ELR (cell line): ENCODE results near the gene CABLES1.
A peak's percentile ranks its signal among the peaks of the same experiment; 100 is the strongest.

Experiments used
- DNase-seq: peaks from one replicate; pipeline ENCODE4 v3.0.0-alpha.2; 2015; ENCODE audit warnings: low read depth

CABLES1 gene

DNA sequence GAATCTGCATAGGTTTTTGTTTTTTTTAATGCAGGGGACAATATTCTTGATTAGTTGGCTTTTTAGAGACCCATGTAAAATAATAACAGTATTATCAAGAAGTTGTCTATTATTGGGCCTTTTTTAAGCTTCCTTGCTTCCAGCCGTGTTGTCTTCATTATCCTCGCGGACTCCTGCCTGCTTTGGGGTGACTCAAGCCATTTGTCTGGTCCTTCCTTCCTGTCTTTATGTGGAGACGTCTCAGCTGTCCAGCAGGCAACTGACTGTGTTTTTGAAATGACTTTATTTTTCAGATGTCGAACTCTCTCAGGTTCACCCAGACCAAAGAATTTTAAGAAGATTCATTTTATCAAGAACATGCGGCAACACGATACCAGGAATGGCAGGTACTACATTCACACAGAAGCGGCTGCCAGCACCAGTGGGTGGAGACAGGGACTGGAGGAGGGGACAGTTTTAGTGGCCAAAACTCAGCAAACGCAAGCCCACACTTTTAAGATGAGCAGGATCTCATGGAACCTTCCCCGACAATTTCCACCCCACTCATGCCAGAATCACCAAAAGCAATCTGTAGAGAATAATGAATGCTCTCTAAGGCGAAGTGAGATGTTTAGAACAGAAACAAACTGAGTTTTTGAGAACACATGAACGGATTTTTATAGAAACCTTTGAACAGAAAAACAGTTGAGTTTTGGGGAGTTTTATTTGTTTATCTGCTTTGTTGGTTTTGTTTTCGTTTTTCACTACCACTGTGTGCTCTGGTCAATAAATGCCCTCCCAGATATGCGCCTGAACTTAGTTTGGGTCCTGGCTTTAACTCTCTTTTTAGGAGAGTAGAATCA, 59.1 kb downstream of the CABLES1 start:
- peak; percentile 42 for DNase-seq

DNA sequence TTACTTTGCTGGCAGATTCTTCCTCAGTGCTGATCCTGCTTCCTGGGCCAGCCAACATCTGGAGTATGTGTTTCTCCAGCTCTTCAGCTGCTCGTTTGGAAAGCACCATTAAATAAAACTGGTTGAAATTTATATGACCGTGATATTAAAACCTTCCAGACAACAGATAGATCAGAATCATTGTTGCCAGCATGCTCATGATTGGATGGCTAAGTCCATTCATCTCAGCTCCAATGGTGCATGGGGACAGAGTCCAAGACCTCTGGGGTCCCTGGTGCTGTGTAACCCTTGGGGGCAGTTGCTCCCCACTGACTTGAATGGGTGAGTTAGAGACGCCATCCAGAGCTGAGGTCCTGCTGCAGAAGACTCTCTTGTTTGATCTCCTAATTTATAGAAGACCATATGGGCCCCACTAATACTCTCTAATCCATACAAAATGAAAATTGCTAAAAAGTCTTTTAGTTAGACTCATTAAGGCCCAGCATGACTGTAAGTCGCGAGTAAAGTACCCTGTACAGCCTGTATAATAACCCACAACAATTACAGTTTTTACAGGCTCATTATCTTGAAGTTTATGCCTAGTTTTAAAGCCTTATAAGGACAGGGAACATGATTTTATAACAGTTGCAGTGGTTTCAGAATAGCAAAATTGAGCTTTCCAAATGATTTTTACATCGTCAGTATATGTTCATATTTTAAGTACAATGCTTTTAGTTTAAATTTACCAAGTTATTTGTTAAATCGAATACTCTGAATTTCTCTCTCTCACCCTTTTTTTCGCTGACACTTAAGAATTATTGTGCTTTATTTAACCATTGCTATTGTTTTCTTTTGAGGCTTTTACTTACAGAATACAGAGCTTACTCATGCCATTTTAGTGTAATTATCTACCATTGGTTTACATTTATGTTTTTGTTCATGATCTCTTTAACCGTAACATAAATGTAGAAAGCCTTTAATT, 60.0 kb downstream of the CABLES1 start:
- no peak for DNase-seq

DNA sequence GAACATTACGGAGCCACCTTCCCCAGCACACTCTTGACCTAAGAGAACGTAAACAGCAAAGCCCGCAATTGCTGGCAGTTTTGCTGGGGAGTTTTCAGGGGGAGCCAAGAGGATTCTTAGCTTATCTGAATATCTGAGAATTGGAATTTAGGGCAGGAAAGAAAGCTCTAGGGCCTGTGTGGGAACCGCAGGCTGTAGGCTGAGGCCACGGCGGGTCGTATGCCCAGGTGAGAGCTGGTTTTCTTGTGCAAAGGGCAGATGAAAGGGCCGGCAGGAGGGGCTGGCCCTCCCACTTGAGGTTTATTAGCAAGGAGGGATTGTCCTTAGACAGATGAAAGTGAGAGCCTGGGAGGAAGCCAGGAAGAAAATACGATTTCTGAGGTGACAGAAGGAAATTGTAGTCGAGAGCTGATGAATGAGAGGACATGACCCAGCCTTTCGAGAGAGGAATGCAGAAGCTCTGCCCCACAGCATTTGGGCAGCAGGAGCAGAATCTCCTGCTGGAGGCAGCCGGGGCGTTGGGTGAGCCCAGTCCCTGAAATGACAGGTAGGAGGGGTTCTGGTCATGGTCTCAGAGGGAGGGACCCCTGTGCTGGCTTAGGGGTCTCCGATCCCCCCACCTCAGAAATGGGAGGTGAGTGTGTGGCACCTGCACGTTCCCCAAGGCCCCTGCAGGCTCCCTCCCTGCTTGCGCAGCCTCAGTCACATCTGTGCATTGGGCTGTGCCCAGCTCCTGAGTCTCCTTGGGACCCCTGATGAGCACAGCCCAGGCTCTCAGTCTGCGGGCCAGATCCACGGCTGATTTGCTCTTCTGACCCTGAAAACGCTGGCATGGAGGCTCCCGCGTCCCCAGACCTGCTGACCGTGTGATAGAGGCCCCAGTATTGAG, 61.1 kb downstream of the CABLES1 start:
- no peak for DNase-seq

- DNase-seq, result no peak
Observed at GRCh38 chr18:23198217-23198845, 63.0 kb downstream of the CABLES1 start.

- no peak for DNase-seq
Observed at GRCh38 chr18:23200756-23201155, 65.5 kb downstream of the CABLES1 start.

GRCh38 chr18:23201741-23202140, 66.5 kb downstream of the CABLES1 start:
- DNase-seq, result no peak

- DNase-seq, result no peak
Observed at GRCh38 chr18:23203891-23204432, 68.7 kb downstream of the CABLES1 start.

DNA sequence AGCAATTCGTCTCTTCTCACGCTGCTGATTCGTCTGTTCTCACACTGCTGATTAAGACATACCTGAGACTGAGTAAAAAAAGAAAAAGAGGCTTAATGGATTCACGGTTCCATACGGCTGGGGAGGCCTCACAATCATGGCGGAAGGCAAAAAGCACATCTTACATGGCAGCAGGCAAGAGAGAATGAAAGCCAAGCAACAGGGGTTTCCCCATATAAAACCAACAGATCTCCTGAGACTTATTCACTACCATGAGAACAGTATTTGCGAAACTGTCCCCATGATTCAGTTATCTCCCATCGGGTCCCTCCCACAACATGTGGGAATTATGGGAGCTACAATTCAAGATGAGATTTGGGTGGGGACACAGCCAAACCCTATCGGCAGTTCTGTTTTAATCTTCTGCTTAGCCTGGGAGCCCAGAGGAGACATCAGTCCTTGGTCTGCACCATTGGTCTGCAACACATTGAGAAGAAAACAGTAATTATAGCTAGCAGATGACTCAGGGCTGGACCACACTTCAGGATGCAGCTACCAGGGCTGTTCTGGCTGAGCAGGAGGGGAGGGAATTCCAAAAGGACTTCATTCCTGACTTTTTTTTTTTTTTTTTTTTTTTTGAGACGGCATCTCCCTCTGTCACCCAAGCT, 69.4 kb downstream of the CABLES1 start:
- DNase-seq, result no peak

DNA sequence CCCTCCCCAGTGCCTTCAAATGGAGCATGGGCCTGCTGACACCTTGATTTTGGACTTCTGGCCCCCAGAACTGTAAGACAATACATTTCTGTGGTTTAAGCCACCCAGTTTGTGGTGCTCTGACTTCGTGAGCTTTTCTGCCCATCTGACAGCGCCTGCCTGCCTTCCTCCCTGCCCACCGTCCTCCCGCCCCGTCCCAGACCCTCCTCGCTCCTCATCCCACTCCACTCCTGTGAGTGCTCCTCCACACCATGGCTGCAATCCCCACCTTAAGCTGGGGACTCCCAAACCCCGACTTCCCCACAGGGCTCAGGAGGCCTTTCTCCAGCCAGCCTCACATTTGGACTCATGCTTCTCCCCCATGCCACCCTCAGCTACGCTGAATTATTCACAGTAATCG, 70.7 kb downstream of the CABLES1 start:
- DNase-seq, result no peak

DNA sequence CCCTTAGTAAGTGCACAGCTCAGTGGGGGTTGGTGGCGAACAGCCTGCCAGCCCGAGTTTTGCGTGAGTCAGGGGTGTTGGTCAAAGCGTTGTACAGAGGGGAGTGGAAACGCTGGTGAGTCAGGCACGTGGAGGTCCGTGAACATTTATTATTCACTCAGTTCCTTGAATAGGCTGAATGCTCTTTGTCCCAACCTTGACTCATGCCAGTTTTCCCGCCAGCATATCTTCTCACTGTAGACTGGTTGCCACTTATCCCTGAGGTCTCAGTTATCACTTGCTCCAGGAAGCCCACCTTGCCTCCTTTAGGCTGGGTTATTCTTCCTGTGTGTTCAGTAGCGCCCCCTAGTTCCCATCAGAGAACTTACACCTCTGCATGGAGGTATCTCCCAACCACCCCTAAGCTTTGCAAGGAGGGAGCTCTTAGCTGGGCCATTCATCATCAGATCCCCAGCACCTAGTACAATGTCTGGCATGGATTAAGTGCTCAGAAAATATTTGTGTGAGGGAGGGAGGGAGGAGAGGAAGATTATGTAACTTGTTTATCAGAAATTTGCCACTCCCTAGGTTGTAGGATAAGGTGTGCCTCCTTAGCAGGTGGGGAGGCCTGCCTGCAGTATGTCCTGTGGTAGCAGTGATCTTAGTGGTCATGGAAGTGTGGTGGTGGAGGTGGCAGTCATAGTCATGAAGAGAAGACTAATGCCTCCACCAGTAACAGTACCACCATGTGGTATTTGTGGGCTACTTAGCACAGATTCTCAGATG, 72.1 kb downstream of the CABLES1 start:
- DNase-seq, result peak; percentile 49

DNA sequence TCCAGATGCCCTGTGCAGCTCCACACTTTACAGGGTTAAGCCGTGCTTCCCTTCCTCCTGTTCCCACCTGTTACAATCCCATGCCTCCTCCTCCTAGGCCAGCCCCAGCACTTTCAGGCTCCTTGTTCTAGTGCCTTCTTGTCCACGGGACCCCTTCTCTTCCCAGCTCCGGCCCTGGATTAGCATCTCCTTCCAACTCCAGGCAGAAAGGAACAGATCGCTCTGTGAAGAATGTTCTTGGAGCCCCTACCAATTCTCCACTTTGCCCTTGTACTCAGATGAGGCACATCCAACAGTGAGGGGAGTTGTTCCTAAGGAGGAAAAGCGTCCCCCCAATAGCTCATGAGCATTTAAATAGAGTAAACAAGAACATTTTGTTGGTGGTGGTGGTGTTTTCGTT, 72.7 kb downstream of the CABLES1 start:
- no peak for DNase-seq

DNA sequence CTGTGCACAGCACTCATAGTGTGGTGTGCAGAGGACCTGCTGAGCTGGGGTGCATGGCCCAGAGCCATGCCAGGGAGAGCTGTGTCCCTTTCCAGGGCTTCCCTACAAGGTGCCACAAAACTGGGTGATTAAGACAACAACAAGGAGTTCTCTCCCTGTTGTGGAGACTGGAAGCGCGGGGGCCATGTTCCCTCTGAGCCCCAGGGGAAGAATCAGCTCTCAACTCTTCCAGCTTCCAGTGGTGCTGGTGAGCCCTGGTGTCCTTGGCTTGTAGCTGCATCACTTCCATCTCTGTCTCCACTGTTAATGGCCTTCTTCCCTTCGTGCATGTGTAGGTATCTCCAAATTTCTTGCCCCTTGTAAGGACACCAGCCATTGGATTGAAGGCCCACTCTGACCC, 73.3 kb downstream of the CABLES1 start:
- no peak for DNase-seq

GRCh38 chr18:23209031-23209430, 73.7 kb downstream of the CABLES1 start:
- DNase-seq, result no peak

GRCh38 chr18:23209796-23210195, 74.5 kb downstream of the CABLES1 start:
- no peak for DNase-seq

DNA sequence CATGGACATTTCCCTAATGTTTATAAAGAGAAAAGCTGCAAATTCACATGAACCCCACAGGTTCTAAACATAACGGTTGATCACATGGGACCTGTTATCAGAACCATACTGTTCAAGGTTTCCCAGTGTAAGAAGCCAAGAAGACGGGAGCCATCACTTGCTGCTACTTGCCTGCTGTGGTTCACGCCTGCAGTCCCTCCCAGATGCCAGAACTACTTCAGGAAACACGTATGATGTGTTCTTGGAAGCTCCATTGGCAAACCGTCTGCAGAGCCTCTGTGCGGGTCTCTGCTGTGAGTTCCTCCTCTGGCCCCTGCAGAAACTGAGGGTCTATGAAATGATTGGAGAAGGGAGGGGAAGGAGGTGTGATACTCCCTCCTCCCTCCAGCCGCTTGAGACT, 75.2 kb downstream of the CABLES1 start:
- no peak for DNase-seq

GRCh38 chr18:23211146-23211545, 75.9 kb downstream of the CABLES1 start:
- DNase-seq, result no peak

DNA sequence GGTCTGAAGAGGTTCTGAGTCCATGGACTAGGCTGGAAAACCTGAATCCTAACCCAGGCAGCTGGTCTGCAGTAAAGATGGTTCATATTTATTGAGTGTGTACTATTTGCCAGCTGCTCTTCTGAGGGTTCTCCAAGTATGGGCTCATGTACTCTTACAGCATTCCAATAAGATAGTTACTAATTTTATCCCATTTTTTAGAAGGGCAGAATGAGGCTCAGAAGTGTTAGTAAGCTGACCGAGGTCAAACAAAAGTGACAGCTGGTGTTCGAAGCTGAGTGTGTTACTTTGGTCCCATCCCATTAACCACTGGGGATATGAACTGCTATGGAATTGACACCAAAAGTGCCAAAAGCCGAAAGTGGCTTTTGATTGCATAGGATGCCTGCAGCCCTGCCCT, 76.9 kb downstream of the CABLES1 start:
- DNase-seq, result no peak

- DNase-seq, result no peak
Observed at GRCh38 chr18:23213200-23213599, 77.9 kb downstream of the CABLES1 start.

DNA sequence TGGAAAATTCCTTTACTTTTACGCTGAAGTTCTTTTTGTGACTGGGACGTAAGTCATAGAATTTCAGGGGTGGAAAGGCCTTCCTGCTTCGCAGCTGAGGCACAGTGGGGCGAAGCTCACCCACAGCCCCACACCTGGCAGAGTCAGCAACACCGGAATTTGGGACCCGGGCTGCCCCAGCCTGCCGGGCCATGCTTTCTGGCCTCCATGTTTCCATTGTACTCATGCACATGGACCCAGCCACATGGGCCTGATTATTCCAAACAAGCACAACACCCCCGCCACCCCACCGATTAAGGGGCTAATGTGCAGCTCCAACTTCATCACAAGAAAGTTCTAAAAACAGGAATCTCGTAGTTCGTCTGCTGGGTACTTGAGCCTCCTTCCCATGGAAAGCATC, 82.5 kb downstream of the CABLES1 start:
- DNase-seq, result no peak

DNA sequence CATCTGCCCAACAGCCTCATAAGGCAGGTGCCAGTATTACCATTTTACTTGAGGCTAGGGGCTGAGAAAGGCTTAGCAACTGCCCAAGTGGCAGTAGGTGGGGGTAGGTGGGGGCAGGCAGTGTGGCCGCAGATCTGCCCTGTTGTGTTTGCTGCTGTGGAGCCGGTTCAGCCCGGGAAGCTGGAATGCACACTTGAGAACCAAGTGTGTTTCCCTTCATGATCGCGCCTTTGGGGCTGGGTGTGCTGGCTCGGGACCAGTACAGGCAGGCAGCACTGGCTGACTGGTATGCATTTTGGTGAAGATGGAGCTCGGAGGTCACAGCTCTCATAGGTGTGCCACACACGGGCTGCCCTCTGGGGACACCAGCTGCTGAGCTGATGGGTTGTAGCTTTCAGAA, 85.1 kb downstream of the CABLES1 start:
- DNase-seq, result no peak
